ENCODE results near the gene MYH7B.

DNA sequence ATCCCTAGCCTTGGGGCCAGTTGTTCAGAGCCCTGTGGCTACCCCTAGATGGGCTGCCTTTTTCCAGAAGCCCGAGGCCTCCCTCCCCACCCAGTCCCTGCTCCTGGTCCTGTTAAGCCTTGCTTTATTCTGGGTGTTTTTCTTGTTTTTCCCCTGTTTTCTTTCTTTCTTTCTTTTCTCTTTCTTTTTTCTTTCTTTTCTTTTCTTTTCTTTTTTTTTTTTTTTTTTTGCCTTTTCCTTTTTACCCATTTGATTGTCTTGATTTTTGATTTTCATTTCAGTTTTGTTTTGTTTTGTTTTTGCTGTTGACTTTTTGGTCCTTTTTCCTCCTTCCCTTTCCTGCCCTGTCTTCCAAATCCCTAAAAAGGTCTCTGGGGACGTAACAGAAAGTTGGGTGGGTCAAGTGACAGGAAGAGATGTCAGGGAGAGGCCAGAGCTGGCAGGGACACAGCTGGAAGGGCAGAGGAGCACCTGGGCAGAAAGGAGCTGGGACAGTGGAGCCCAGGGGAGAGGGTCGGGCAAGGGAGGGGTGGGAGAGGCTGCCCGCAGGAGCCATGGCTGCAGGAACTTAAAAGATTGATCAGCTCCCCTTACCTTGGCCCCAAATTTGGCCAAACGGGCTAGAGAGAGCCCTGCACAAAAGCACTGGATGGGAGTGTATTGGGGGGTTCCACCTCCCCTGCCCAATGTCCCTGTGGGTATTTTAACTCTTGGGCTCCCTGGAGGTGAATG is 27.6 kb downstream of the MYH7B start:
- TF ChIP-seq, protein P1, sequence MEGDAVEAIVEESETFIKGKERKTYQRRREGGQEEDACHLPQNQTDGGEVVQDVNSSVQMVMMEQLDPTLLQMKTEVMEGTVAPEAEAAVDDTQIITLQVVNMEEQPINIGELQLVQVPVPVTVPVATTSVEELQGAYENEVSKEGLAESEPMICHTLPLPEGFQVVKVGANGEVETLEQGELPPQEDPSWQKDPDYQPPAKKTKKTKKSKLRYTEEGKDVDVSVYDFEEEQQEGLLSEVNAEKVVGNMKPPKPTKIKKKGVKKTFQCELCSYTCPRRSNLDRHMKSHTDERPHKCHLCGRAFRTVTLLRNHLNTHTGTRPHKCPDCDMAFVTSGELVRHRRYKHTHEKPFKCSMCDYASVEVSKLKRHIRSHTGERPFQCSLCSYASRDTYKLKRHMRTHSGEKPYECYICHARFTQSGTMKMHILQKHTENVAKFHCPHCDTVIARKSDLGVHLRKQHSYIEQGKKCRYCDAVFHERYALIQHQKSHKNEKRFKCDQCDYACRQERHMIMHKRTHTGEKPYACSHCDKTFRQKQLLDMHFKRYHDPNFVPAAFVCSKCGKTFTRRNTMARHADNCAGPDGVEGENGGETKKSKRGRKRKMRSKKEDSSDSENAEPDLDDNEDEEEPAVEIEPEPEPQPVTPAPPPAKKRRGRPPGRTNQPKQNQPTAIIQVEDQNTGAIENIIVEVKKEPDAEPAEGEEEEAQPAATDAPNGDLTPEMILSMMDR (IDR thresholded peaks at IDR 0.05; ENCODE audit: low read depth, low read length), result no peak
- no peak for TF ChIP-seq EZH2phosphoT487 (IDR thresholded peaks at IDR 0.05; ENCODE audit: low read depth)
